ENCODE data around the gene IFNGR1. TPM values are rescaled to one million over a fixed set of nuclear protein-coding genes. Genes with fewer than 3 reads are reported as not detected.

The IFNGR1 gene
- total and polyA plus RNA-seq, 2 experiments from 2014 or later = 22.8 to 23.2 TPM

DNA sequence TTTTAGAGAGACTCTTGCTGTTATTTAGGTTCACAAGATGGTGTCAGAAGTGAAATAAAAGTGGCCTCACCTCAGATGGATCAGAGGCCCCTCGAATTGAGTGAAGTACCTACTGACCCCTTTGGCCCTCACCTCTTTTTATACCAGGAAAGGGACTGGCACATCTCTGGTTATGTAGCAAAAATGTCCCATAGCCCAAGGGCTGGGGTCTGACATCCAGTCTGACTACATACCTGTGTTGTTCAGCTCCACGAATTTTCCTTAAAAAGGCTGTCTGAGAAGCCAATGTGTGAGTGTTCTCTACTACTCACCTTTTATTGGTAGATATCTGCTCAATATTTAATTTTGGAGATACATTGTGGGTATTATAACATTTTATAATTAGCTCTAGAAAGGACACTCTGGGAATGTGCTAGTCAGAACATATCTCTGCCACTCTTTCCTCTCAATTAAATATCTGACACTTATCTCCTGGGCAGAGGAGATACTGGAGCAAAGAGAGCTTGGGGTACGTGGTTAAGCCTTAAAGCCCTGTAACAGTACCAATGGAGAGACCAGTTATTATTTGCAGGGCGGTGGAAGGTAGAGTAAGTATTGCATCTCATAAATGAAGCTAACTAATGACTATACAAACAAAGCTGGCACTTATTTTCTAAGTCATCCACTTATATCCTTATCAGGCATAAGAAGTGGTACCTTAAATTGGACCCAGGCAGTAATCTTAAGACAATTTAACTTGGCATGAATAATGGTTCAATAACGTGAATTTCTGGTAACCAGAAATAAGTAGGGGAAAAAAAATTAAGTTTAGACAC is 25.7 kb downstream of the IFNGR1 start:
- Histone ChIP-seq H3K36me3 (ENCODE audit: insufficient read depth) (peaks cover 16% of the 10 kb centered on the region), H3K4me2 (no peak overlapping the region), H2AFZ (no peak overlapping the region), H3K27ac (ENCODE audit: low read depth) (no peak overlapping the region), H3K9me2 (ENCODE audit: insufficient read depth) (no peaks in the 10 kb centered on the region; the same call in 1 of the 2 replicates), H3F3A (replicated peaks; ENCODE audit: low read depth) (no peaks in the 10 kb centered on the region), H3K4me1 (ENCODE audit: insufficient read depth) (no peaks in the 10 kb centered on the region), H3K79me2 (replicated peaks; ENCODE audit: insufficient read depth) (no peaks in the 10 kb centered on the region), H3K4me3 (no peak overlapping the region), H3K27me3 (ENCODE audit: insufficient read depth) (no peaks in the 10 kb centered on the region), H4K20me1 (replicated peaks; ENCODE audit: insufficient read depth) (no peaks in the 10 kb centered on the region)
- Mint-ChIP-seq H3K36me3 (ENCODE audit: low read depth) (peaks cover 33% of the 10 kb centered on the region), H3K9me3 (peaks cover 41% of the 10 kb centered on the region), H3K27ac (no peak overlapping the region), H3K27me3 (ENCODE audit: insufficient read depth, low read depth, poor library complexity) (no peaks in the 10 kb centered on the region), H3K4me3 (no peak overlapping the region), H3K4me1 (no peaks in the 10 kb centered on the region)
- no peak for DNase-seq (ENCODE audit: low spot score)
- ATAC-seq = no peak
- TF ChIP-seq, protein P1, sequence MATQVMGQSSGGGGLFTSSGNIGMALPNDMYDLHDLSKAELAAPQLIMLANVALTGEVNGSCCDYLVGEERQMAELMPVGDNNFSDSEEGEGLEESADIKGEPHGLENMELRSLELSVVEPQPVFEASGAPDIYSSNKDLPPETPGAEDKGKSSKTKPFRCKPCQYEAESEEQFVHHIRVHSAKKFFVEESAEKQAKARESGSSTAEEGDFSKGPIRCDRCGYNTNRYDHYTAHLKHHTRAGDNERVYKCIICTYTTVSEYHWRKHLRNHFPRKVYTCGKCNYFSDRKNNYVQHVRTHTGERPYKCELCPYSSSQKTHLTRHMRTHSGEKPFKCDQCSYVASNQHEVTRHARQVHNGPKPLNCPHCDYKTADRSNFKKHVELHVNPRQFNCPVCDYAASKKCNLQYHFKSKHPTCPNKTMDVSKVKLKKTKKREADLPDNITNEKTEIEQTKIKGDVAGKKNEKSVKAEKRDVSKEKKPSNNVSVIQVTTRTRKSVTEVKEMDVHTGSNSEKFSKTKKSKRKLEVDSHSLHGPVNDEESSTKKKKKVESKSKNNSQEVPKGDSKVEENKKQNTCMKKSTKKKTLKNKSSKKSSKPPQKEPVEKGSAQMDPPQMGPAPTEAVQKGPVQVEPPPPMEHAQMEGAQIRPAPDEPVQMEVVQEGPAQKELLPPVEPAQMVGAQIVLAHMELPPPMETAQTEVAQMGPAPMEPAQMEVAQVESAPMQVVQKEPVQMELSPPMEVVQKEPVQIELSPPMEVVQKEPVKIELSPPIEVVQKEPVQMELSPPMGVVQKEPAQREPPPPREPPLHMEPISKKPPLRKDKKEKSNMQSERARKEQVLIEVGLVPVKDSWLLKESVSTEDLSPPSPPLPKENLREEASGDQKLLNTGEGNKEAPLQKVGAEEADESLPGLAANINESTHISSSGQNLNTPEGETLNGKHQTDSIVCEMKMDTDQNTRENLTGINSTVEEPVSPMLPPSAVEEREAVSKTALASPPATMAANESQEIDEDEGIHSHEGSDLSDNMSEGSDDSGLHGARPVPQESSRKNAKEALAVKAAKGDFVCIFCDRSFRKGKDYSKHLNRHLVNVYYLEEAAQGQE (IDR thresholded peaks at IDR 0.05; ENCODE audit: unreplicated experiment) = no peak
- TF ChIP-seq, protein P2, sequence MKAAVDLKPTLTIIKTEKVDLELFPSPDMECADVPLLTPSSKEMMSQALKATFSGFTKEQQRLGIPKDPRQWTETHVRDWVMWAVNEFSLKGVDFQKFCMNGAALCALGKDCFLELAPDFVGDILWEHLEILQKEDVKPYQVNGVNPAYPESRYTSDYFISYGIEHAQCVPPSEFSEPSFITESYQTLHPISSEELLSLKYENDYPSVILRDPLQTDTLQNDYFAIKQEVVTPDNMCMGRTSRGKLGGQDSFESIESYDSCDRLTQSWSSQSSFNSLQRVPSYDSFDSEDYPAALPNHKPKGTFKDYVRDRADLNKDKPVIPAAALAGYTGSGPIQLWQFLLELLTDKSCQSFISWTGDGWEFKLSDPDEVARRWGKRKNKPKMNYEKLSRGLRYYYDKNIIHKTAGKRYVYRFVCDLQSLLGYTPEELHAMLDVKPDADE (IDR thresholded peaks at IDR 0.05) = no peak
- TF ChIP-seq EZH2phosphoT487 (IDR thresholded peaks at IDR 0.05; ENCODE audit: unreplicated experiment) = no peak
- TF ChIP-seq, protein P3, sequence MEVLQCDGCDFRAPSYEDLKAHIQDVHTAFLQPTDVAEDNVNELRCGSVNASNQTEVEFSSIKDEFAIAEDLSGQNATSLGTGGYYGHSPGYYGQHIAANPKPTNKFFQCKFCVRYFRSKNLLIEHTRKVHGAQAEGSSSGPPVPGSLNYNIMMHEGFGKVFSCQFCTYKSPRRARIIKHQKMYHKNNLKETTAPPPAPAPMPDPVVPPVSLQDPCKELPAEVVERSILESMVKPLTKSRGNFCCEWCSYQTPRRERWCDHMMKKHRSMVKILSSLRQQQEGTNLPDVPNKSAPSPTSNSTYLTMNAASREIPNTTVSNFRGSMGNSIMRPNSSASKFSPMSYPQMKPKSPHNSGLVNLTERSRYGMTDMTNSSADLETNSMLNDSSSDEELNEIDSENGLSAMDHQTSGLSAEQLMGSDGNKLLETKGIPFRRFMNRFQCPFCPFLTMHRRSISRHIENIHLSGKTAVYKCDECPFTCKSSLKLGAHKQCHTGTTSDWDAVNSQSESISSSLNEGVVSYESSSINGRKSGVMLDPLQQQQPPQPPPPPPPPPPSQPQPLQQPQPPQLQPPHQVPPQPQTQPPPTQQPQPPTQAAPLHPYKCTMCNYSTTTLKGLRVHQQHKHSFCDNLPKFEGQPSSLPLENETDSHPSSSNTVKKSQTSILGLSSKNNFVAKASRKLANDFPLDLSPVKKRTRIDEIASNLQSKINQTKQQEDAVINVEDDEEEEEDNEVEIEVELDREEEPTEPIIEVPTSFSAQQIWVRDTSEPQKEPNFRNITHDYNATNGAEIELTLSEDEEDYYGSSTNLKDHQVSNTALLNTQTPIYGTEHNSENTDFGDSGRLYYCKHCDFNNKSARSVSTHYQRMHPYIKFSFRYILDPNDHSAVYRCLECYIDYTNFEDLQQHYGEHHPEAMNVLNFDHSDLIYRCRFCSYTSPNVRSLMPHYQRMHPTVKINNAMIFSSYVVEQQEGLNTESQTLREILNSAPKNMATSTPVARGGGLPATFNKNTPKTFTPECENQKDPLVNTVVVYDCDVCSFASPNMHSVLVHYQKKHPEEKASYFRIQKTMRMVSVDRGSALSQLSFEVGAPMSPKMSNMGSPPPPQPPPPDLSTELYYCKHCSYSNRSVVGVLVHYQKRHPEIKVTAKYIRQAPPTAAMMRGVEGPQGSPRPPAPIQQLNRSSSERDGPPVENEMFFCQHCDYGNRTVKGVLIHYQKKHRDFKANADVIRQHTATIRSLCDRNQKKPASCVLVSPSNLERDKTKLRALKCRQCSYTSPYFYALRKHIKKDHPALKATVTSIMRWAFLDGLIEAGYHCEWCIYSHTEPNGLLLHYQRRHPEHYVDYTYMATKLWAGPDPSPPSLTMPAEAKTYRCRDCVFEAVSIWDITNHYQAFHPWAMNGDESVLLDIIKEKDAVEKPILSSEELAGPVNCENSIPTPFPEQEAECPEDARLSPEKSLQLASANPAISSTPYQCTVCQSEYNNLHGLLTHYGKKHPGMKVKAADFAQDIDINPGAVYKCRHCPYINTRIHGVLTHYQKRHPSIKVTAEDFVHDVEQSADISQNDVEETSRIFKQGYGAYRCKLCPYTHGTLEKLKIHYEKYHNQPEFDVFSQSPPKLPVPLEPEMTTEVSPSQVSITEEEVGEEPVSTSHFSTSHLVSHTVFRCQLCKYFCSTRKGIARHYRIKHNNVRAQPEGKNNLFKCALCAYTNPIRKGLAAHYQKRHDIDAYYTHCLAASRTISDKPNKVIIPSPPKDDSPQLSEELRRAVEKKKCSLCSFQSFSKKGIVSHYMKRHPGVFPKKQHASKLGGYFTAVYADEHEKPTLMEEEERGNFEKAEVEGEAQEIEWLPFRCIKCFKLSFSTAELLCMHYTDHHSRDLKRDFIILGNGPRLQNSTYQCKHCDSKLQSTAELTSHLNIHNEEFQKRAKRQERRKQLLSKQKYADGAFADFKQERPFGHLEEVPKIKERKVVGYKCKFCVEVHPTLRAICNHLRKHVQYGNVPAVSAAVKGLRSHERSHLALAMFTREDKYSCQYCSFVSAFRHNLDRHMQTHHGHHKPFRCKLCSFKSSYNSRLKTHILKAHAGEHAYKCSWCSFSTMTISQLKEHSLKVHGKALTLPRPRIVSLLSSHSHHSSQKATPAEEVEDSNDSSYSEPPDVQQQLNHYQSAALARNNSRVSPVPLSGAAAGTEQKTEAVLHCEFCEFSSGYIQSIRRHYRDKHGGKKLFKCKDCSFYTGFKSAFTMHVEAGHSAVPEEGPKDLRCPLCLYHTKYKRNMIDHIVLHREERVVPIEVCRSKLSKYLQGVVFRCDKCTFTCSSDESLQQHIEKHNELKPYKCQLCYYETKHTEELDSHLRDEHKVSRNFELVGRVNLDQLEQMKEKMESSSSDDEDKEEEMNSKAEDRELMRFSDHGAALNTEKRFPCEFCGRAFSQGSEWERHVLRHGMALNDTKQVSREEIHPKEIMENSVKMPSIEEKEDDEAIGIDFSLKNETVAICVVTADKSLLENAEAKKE (CRISPR knock-in tag; IDR thresholded peaks at IDR 0.05) = no peak
